ENCODE data around the gene S100A16.

DNA sequence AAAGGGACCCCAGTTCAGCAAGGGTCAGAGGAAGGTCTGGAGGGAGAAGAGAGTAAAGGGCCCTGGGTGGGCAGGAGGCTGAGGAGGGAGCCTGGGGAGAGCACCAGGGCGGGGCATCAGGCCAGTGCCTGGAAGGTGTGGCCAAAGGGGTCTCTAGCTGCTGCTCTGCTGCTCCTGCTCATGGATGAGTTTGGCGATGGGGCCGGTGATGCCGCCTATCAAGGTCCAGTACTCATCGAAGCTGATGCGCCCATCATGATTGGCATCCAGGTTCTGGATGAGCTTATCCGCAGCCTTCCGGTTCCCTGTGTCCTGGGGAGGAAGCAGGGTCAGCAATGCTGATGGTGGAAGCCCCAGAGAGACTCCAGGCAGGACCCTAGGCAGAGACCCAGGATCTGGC is 5.6 kb downstream of the S100A16 start:
- no peak for TF ChIP-seq RCOR1 (IDR thresholded peaks at IDR 0.05; ENCODE audit: borderline replicate concordance in 1 of 2, low read depth in 2 of 2, low read length in 2 of 2)
- TF ChIP-seq, protein P1, sequence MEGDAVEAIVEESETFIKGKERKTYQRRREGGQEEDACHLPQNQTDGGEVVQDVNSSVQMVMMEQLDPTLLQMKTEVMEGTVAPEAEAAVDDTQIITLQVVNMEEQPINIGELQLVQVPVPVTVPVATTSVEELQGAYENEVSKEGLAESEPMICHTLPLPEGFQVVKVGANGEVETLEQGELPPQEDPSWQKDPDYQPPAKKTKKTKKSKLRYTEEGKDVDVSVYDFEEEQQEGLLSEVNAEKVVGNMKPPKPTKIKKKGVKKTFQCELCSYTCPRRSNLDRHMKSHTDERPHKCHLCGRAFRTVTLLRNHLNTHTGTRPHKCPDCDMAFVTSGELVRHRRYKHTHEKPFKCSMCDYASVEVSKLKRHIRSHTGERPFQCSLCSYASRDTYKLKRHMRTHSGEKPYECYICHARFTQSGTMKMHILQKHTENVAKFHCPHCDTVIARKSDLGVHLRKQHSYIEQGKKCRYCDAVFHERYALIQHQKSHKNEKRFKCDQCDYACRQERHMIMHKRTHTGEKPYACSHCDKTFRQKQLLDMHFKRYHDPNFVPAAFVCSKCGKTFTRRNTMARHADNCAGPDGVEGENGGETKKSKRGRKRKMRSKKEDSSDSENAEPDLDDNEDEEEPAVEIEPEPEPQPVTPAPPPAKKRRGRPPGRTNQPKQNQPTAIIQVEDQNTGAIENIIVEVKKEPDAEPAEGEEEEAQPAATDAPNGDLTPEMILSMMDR (IDR thresholded peaks at IDR 0.05 in 2 of 3, conservative IDR thresholded peaks at IDR 0.05 in 1 of 3; ENCODE audit: insufficient read depth in 2 of 3, low read depth in 1 of 3, low read length in 3 of 3) = no peak
- no peak for TF ChIP-seq KDM5B (IDR thresholded peaks at IDR 0.05; ENCODE audit: insufficient replicate concordance, low read depth, low read length)
- TF ChIP-seq, protein P2, sequence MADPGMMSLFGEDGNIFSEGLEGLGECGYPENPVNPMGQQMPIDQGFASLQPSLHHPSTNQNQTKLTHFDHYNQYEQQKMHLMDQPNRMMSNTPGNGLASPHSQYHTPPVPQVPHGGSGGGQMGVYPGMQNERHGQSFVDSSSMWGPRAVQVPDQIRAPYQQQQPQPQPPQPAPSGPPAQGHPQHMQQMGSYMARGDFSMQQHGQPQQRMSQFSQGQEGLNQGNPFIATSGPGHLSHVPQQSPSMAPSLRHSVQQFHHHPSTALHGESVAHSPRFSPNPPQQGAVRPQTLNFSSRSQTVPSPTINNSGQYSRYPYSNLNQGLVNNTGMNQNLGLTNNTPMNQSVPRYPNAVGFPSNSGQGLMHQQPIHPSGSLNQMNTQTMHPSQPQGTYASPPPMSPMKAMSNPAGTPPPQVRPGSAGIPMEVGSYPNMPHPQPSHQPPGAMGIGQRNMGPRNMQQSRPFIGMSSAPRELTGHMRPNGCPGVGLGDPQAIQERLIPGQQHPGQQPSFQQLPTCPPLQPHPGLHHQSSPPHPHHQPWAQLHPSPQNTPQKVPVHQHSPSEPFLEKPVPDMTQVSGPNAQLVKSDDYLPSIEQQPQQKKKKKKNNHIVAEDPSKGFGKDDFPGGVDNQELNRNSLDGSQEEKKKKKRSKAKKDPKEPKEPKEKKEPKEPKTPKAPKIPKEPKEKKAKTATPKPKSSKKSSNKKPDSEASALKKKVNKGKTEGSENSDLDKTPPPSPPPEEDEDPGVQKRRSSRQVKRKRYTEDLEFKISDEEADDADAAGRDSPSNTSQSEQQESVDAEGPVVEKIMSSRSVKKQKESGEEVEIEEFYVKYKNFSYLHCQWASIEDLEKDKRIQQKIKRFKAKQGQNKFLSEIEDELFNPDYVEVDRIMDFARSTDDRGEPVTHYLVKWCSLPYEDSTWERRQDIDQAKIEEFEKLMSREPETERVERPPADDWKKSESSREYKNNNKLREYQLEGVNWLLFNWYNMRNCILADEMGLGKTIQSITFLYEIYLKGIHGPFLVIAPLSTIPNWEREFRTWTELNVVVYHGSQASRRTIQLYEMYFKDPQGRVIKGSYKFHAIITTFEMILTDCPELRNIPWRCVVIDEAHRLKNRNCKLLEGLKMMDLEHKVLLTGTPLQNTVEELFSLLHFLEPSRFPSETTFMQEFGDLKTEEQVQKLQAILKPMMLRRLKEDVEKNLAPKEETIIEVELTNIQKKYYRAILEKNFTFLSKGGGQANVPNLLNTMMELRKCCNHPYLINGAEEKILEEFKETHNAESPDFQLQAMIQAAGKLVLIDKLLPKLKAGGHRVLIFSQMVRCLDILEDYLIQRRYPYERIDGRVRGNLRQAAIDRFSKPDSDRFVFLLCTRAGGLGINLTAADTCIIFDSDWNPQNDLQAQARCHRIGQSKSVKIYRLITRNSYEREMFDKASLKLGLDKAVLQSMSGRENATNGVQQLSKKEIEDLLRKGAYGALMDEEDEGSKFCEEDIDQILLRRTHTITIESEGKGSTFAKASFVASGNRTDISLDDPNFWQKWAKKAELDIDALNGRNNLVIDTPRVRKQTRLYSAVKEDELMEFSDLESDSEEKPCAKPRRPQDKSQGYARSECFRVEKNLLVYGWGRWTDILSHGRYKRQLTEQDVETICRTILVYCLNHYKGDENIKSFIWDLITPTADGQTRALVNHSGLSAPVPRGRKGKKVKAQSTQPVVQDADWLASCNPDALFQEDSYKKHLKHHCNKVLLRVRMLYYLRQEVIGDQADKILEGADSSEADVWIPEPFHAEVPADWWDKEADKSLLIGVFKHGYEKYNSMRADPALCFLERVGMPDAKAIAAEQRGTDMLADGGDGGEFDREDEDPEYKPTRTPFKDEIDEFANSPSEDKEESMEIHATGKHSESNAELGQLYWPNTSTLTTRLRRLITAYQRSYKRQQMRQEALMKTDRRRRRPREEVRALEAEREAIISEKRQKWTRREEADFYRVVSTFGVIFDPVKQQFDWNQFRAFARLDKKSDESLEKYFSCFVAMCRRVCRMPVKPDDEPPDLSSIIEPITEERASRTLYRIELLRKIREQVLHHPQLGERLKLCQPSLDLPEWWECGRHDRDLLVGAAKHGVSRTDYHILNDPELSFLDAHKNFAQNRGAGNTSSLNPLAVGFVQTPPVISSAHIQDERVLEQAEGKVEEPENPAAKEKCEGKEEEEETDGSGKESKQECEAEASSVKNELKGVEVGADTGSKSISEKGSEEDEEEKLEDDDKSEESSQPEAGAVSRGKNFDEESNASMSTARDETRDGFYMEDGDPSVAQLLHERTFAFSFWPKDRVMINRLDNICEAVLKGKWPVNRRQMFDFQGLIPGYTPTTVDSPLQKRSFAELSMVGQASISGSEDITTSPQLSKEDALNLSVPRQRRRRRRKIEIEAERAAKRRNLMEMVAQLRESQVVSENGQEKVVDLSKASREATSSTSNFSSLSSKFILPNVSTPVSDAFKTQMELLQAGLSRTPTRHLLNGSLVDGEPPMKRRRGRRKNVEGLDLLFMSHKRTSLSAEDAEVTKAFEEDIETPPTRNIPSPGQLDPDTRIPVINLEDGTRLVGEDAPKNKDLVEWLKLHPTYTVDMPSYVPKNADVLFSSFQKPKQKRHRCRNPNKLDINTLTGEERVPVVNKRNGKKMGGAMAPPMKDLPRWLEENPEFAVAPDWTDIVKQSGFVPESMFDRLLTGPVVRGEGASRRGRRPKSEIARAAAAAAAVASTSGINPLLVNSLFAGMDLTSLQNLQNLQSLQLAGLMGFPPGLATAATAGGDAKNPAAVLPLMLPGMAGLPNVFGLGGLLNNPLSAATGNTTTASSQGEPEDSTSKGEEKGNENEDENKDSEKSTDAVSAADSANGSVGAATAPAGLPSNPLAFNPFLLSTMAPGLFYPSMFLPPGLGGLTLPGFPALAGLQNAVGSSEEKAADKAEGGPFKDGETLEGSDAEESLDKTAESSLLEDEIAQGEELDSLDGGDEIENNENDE (IDR thresholded peaks at IDR 0.05; ENCODE audit: low read depth, low read length) = no peak
- no peak for TF ChIP-seq CC2D1A (IDR thresholded peaks at IDR 0.05)
- TF ChIP-seq MAX (CRISPR knock-in tag; IDR thresholded peaks at IDR 0.05) = no peak
- TF ChIP-seq CHD2 (IDR thresholded peaks at IDR 0.05; ENCODE audit: low read depth, low read length) = no peak
- no peak for TF ChIP-seq FOS (IDR thresholded peaks at IDR 0.05; ENCODE audit: extremely low read depth, insufficient read length)
- TF ChIP-seq COPS2 (conservative IDR thresholded peaks at IDR 0.05) = no peak

All from K562 (cell line).